Activated naive CD8-positive, alpha-beta T cell treated with anti-CD3 and anti-CD28 coated beads, Interleukin-2, amount 50 U/mL, for 24 hours (primary cell): ENCODE data around the gene RAD23A.
A peak's percentile ranks its signal among the peaks of the same experiment; 100 is the strongest.
"Not testable (repeated sequence)": the region's sequence is repeated elsewhere in the genome, so short reads cannot be mapped to it uniquely, and the experiment has no call there.

ENCODE experiments used
- ATAC-seq: fragments of 150-1000 bp; cut with Tn5 transposase; one replicate; pipeline ENCODE4 v1.10.0; 2021
- DNase-seq: peaks from one replicate; pipeline ENCODE4 v3.0.0; 2021
- H3K27ac Mint-ChIP-seq: one replicate; pipeline ENCODE4 v1.8.0; 2021; ENCODE audit warnings: mild to moderate bottlenecking, mixed read lengths
- H3K27me3 Mint-ChIP-seq: one replicate; pipeline ENCODE4 v1.8.0; 2021; ENCODE audit warnings: mixed read lengths
- H3K36me3 Mint-ChIP-seq: one replicate; pipeline ENCODE4 v1.8.0; 2021; ENCODE audit warnings: low read depth, mixed read lengths
- H3K4me1 Mint-ChIP-seq: one replicate; pipeline ENCODE4 v1.8.0; 2021; ENCODE audit warnings: mixed read lengths
- H3K4me3 Mint-ChIP-seq: one replicate; pipeline ENCODE4 v1.8.0; 2021; ENCODE audit warnings: mild to moderate bottlenecking, moderate library complexity, mixed read lengths
- H3K9me3 Mint-ChIP-seq: one replicate; pipeline ENCODE4 v1.8.0; 2021; ENCODE audit warnings: mixed read lengths

RAD23A gene

DNA sequence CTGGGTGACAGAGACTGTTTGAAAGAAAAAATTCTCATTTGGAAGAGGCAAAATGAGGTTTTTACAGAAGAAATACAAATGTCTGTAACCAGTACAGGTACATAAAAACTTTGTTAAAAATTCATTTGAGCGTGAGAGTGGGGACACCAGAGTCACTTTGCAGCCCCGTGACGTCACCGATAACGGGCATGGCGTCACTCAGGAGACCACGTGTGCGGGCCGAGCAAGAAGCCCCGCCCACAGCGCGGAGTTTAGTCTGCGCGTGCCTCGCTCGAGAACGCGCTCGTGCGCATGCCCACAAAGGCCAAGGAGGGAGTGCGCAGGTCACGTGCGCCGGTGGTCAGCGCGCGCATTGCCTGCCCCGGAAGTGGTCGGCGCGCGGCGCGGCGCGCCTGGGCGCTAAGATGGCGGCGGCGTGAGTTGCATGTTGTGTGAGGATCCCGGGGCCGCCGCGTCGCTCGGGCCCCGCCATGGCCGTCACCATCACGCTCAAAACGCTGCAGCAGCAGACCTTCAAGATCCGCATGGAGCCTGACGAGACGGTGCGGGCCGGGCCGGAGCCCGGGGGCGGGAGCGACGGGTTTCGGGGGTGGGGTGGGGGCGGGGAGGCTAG is at the start of gene RAD23A:
TSS of gene RAD23A (plus strand) at position 384 of the 613 bp plus-strand sequence. CDS start at position 471, 87 bp downstream.
- Mint-ChIP-seq H3K27me3 (peaks cover 2% of the 10 kb centered on the region), H3K9me3 (no peaks in the 10 kb centered on the region), H3K4me3 (peak within 1 kb of the TSS; percentile 91), H3K36me3 (peaks cover 80% of the 10 kb centered on the region), H3K27ac (peak within 1 kb of the TSS; percentile 95), H3K4me1 (peaks cover 63% of the 10 kb centered on the region)
- DNase-seq = peak; percentile 100
- ATAC-seq = peak; percentile 76

DNA sequence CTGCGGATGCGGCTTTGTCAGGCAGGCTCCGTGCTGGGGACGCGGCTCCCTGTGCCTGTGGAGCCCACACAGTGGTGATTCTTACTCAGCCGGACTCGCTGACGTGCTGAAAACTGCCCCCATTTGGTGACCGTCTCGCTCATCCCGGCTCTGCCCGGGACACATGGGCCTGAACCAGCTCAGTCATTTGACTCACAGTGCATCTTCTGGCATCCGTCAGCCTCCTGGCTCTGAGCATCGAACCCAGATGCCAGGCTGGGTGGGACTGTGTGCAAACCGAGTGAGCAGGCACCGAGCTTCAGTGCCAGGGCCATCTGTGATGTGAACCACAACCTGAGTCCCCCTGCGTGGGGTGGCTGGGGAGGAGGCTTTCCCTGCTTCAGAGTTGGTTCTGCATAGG is 49.2 kb upstream of the RAD23A start:
- ATAC-seq = no peak
- Mint-ChIP-seq H3K9me3 (no peaks in the 10 kb centered on the region), H3K36me3 (peaks cover 12% of the 10 kb centered on the region), H3K27me3 (no peaks in the 10 kb centered on the region), H3K27ac (no peak overlapping the region), H3K4me3 (no peak overlapping the region), H3K4me1 (peaks cover 23% of the 10 kb centered on the region)
- no peak for DNase-seq

DNA sequence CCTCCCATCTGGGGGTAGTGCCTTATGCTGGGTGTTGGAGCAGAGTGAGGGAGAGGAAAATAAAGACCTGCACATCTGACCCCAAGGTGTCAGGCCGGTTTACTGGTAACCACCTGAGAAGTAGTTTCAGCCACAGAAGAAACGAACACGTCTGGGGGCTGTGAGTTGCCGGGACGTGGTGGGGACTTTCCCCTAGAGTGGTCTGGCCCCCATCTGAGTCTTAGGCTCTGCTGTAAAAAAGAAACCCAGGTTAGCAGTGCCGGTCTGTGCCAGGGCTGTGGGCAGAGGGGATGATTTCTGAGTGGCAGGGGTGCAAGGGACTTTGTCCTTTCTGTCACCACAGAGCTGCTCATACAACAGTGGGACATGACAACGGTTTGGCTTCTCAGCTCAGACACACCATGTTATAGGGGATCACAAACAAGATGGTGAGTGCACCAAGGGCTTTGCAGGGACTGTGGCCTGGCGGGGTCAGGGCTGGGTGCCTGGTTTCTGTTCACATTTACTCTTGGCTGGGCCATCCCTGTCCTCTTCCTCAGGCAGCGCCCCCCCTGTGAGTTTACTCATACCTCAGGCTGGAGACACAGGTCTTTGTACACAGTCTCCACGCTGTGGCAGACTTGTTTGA is 45.7 kb upstream of the RAD23A start:
- DNase-seq (peak; percentile 43), ATAC-seq (peak; percentile 92)
- peaks cover 6% of the 10 kb centered on the region for H3K36me3 Mint-ChIP-seq
- H3K27me3 Mint-ChIP-seq = no peaks in the 10 kb centered on the region
- peaks cover 14% of the 10 kb centered on the region for H3K4me1 Mint-ChIP-seq
- H3K27ac Mint-ChIP-seq = peak overlapping the region; percentile 77
- no peaks in the 10 kb centered on the region for H3K9me3 Mint-ChIP-seq
- no peak overlapping the region for H3K4me3 Mint-ChIP-seq

DNA sequence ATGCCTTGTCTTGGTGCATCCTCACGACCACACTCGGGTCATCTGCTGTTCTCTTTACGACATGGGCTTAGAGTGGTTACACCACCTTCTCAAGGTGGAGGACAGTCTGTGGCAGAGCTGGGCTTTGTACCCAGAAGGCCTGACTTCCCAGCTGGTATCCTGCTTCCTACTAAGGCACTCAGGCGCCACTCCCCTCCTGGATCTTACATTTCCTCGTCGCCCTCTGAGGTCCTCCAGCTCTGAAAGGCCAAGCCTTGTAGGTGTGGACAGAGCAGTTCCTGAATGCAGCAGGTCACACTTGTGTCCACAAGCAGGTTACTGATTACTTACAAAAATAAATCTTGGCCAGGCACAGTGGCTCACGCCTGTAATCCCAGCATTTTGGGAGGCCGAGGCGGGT is 38.5 kb upstream of the RAD23A start:
- H3K36me3 Mint-ChIP-seq = no peaks in the 10 kb centered on the region
- ATAC-seq (no peak), DNase-seq (no peak)
- peaks cover under 1% of the 10 kb centered on the region for H3K4me1 Mint-ChIP-seq
- H3K27me3 Mint-ChIP-seq = no peaks in the 10 kb centered on the region
- no peaks in the 10 kb centered on the region for H3K9me3 Mint-ChIP-seq
- H3K4me3 Mint-ChIP-seq = no peak overlapping the region
- H3K27ac Mint-ChIP-seq = no peak overlapping the region

DNA sequence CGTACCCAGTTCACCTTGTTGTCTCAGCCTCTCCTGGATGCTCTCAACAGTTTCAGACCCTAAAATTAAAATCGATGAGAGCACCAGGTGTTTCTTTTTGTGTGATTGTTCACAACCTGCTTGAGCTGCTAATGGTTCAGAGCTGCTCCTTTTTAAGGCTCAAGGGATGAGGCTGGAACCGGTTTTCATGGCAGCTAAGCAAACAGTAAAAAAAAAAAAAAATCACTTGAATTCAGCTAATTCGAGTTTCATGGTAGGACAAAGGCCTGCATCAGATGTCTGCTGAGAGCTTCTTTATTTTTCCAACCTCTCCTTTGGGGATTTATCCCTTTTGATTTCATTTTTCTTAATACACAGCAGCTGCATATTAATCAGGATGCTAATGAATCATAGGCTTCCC is 33.1 kb upstream of the RAD23A start:
- no peak for DNase-seq
- ATAC-seq = no peak
- peaks cover 21% of the 10 kb centered on the region for H3K4me1 Mint-ChIP-seq
- no peaks in the 10 kb centered on the region for H3K36me3 Mint-ChIP-seq
- no peak overlapping the region for H3K4me3 Mint-ChIP-seq
- H3K27me3 Mint-ChIP-seq = no peaks in the 10 kb centered on the region
- no peak overlapping the region for H3K27ac Mint-ChIP-seq
- no peaks in the 10 kb centered on the region for H3K9me3 Mint-ChIP-seq

DNA sequence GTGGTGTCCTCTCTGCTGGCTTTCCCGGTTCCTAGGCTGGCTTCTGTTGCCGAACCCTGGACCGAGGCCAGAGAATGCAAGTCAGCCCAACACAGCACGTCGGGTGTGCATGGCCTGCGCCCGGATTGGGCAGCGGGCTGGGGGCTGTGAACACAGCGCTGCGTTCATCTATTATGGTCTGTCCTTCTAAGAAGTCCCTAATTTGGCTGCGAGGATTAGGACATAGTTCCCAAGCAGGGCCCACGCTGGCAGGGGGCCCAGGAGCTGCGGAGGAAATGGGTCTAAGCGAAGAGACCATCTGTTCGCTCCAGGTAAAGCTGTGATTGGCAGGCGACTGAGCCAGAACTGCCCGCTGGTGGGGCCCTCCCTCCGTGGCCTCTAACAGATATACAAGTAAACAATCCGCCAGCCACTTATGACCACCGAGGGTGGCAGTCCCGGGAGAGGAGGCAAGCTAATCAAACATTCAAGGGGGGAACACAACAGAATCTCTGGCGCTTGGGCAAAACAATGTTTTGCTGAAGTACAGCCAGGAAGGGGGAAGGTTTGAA is 32.6 kb upstream of the RAD23A start:
- no peak overlapping the region for H3K4me3 Mint-ChIP-seq

DNA sequence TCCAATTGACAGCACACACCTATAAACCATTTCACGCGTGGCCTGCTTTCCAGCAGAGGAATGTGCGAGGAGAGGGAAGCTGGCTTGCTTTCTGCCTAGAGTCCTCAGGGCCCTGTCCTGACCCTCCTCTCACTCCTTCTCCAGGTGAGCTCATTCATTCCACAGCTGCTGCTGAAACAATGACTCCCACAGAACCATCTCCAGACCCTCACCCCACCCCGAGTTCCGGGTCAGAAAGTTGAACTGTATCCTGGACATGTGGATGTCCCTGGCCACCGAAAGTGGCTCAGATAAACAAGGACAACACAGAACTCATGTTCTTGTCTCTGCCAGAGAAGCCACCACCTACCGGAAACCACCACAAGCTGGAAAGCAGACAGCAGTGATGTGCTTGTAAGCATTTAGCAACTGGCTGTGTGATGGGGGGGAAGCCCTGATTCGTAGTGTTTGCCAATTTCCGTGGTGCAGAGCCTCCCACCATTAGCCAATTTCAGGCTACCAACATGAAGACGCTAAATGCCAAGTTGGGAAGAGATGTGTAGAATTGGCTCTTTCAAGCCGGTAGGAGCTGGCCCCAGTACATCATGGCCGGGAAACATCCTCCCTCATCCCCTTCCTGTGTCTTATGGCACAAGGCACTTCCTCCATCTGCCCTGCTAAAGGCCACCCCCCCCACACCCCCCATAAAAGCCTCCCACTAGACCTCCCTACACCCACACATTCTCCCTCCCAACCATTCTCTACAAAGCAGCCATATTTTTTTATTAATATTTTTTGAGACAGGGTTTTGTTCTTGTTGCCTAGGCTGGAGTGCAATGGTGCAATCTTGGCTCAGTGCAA is 31.6 kb upstream of the RAD23A start:
- DNase-seq = peak; percentile 48
- peaks cover 29% of the 10 kb centered on the region for H3K4me1 Mint-ChIP-seq
- H3K36me3 Mint-ChIP-seq = peaks cover under 1% of the 10 kb centered on the region
- peaks cover under 1% of the 10 kb centered on the region for H3K27me3 Mint-ChIP-seq
- peak overlapping the region; percentile 83 for H3K27ac Mint-ChIP-seq
- peak overlapping the region; percentile 29 for H3K4me3 Mint-ChIP-seq
- peak; percentile 63 for ATAC-seq
- no peaks in the 10 kb centered on the region for H3K9me3 Mint-ChIP-seq

More for the DNA sequence above, 32.6 kb upstream of the RAD23A start:
- Mint-ChIP-seq H3K27me3 (no peaks in the 10 kb centered on the region), H3K27ac (no peak overlapping the region), H3K4me1 (peaks cover 21% of the 10 kb centered on the region), H3K9me3 (no peaks in the 10 kb centered on the region), H3K36me3 (no peaks in the 10 kb centered on the region)
- no peak for ATAC-seq
- DNase-seq = no peak

DNA sequence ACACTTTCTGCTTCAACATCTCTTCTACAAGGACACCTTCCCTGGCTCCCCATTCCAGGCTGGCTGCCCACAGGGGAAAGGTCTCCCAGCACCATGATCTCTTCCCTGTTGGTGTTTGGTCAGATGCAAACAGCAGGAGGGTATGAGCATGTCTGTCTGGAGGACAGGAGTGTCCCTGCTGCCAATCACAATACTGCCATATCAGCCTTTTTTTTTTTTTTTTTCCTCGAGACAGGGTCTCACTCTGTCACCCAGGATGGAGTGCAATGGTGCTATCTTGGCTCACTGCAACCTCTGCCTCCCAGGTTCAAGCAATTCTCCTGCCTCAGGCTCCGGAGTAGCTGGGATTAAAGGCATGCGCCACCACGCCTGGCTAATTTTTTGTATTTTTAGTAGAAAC is 29.8 kb upstream of the RAD23A start:
- not testable (repeated sequence) for H3K9me3 Mint-ChIP-seq, H3K27ac Mint-ChIP-seq, H3K4me3 Mint-ChIP-seq, H3K27me3 Mint-ChIP-seq, H3K36me3 Mint-ChIP-seq, ATAC-seq, DNase-seq
- peaks cover 36% of the 10 kb centered on the region for H3K4me1 Mint-ChIP-seq

DNA sequence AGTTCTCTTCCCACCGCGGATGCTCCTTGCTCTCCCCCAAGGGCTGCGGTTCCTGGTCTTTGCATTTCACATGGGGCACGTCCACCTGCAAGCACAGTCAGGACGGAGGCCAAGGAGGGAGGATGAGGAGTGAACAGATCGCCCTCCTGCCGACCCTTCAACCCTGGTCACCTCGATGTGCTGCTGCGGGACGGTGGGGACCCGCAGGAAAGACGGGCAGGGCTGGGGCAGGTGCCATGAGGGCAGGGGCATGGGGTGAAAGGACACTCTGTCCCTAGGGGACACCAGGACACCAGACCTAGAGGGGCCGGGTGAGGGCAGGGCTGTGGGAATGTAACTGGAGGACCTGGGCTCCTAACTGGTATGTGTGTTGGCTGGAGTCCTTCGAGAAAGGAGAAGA is 27.4 kb upstream of the RAD23A start:
- Mint-ChIP-seq H3K36me3 (peaks cover 11% of the 10 kb centered on the region), H3K4me1 (peaks cover 33% of the 10 kb centered on the region), H3K27me3 (peaks cover 2% of the 10 kb centered on the region), H3K27ac (peak overlapping the region; percentile 91), H3K9me3 (no peaks in the 10 kb centered on the region), H3K4me3 (peak overlapping the region; percentile 63)
- ATAC-seq (no peak), DNase-seq (no peak)

DNA sequence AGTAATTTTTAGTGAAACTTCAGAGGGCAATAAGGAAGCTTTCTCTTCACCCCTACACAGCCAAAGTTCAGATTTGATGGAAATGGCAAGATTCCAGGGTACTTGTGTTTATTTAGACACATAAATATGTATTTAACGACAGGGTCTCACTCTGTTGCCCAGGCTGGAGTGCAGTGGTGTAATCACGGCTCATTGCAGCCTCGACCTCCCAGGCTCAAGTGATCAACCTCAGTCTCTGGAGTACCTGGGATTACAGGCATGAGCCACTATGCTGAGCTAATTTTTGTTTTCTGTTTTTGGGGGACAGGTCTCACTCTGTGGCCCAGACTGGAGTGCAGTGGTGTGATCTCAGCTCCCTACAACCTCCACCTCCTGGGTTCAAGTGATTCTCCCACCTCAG is 24.6 kb upstream of the RAD23A start:
- ATAC-seq = no peak
- H3K4me1 Mint-ChIP-seq = peaks cover 15% of the 10 kb centered on the region
- DNase-seq = no peak
- peak overlapping the region; percentile 31 for H3K27ac Mint-ChIP-seq
- H3K27me3 Mint-ChIP-seq = peaks cover 2% of the 10 kb centered on the region
- no peaks in the 10 kb centered on the region for H3K9me3 Mint-ChIP-seq
- no peak overlapping the region for H3K4me3 Mint-ChIP-seq
- peaks cover 32% of the 10 kb centered on the region for H3K36me3 Mint-ChIP-seq

DNA sequence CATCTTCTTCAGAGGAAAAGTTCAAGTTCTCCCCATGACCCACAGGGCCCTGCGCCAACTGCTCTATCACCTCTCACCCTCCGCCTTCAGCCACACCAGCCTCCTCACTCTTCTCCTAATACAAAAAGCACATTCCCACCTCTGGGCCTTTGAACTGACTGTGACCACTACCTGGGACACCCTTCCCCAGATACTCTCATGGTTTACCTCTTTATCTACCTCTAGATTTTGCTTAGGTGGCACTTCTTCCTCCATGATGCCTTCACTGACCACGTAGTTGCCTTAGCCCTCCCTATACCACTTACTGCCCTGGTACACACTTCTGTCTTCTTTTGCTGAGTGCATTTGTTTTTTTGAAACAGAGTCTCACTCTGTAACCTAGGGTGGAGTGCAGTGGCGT is 22.7 kb upstream of the RAD23A start:
- H3K4me3 Mint-ChIP-seq = no peak overlapping the region
- ATAC-seq = no peak
- peaks cover 44% of the 10 kb centered on the region for H3K36me3 Mint-ChIP-seq
- no peaks in the 10 kb centered on the region for H3K9me3 Mint-ChIP-seq
- peaks cover 15% of the 10 kb centered on the region for H3K4me1 Mint-ChIP-seq
- no peak for DNase-seq
- H3K27ac Mint-ChIP-seq = no peak overlapping the region
- peaks cover 2% of the 10 kb centered on the region for H3K27me3 Mint-ChIP-seq

DNA sequence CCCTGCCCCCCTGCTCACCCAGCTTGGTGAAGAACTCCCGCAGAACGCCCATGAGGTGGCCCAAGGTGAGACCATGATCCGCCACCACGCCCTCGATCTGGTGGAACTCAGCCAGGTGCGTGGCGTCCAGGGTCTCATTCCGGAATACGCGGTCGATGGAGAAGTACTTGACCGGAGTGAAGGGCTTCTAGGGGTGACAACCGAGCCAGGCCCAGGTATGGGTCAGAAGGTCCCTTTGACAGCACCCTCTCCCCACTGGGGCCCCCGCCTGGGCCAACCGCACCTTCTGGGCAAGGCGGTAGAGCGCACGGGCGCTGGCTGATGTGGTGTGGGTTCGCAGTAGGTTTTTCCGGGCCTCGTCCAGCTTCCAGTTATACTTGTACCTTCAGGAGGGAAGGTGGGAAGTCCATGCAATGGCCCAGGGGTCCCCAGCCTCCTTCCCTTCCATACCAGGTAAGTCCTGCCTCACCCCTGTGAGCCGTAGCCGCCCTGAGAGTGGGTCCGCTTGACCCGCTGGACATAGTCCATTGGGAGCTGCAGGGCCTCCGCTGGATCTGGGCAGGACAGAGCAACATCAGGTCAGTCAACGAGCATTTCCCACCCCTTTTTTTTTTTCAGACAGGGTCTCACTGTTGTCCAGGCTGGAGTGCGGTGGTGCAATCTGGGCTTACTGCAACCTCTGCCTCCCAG is 20.9 kb upstream of the RAD23A start:
- no peaks in the 10 kb centered on the region for H3K27me3 Mint-ChIP-seq
- H3K4me1 Mint-ChIP-seq = peaks cover 2% of the 10 kb centered on the region
- no peak overlapping the region for H3K4me3 Mint-ChIP-seq
- no peak for ATAC-seq
- no peak overlapping the region for H3K27ac Mint-ChIP-seq
- DNase-seq = no peak
- H3K9me3 Mint-ChIP-seq = no peaks in the 10 kb centered on the region
- peaks cover 51% of the 10 kb centered on the region for H3K36me3 Mint-ChIP-seq

DNA sequence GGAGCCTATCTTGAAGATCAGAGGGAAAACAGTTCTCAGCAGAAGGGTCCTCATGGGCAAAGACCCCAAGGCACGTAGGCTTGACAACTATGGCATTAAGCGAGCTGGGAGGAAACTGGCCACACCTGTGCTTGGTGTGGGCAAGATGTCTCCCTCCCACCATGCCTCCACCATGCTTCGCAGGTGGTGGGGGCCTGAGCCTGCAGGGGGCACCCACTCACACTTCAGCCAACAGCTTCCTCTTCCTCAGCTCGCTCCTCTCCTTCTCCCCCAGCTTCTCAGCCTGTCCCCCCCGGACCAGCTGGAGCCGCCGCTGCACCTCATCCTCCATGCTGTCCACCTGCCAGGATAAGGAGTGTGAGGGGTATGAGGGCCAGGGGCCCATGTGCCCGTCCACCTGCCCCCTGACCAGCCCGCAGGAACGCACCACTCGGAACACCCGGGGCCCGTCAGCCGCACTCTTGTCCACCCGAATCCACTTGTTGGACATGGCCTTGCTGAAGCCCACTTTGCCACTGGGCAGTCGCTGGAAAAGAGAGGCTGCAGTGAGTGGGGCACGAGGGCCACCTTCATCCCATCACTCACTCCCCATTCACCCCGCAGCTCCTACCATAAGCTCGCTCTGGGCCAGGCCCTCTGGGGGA is 15.5 kb upstream of the RAD23A start:
- peaks cover 48% of the 10 kb centered on the region for H3K36me3 Mint-ChIP-seq
- DNase-seq = no peak
- H3K4me1 Mint-ChIP-seq = peaks cover 23% of the 10 kb centered on the region
- no peak overlapping the region for H3K27ac Mint-ChIP-seq
- no peak overlapping the region for H3K4me3 Mint-ChIP-seq
- no peak for ATAC-seq
- no peaks in the 10 kb centered on the region for H3K9me3 Mint-ChIP-seq
- no peaks in the 10 kb centered on the region for H3K27me3 Mint-ChIP-seq
